Measurements from ENCODE around the gene HUNK.

The HUNK gene

GRCh38 chr21:32021319-32021994, 148.6 kb downstream of the HUNK start:
- peaks cover 5% of the 10 kb centered on the region; the same call in 1 of the 2 replicates for H3K4me1 ChIP-seq (ENCODE audit: control insufficient read depth, low read length)

GRCh38 chr21:32022146-32022545, 149.3 kb downstream of the HUNK start:
- Histone ChIP-seq H4K20me1 (ENCODE audit: control insufficient read depth, insufficient read depth, low read depth, low read length) (no peaks in the 10 kb centered on the region), H3K36me3 (ENCODE audit: control insufficient read depth, low read length) (no peaks in the 10 kb centered on the region), H3K27me3 (ENCODE audit: control insufficient read depth, low read length) (peaks cover 7% of the 10 kb centered on the region; the same call in 1 of the 2 replicates), H3K4me2 (ENCODE audit: low read length) (no peak overlapping the region), H3K27ac (ENCODE audit: low read depth, low read length) (no peak overlapping the region), H3K9me2 (replicated peaks; ENCODE audit: control insufficient read depth, low read length) (no peaks in the 10 kb centered on the region), H3K4me3 (ENCODE audit: low read length) (no peak overlapping the region), H3F3A (ENCODE audit: control insufficient read depth, insufficient read depth) (no peaks in the 10 kb centered on the region), H3K4me1 (ENCODE audit: control insufficient read depth, low read length) (peaks cover 5% of the 10 kb centered on the region; the same call in 1 of the 2 replicates), H3K79me2 (ENCODE audit: control insufficient read depth, low read length) (no peaks in the 10 kb centered on the region), H3K9me3 (ENCODE audit: control insufficient read depth, insufficient read depth, low read length) (no peaks in the 10 kb centered on the region)
- no peak for TF ChIP-seq EZH2phosphoT487 (IDR thresholded peaks at IDR 0.05; ENCODE audit: borderline replicate concordance, low read length)
- TF ChIP-seq, protein P1, sequence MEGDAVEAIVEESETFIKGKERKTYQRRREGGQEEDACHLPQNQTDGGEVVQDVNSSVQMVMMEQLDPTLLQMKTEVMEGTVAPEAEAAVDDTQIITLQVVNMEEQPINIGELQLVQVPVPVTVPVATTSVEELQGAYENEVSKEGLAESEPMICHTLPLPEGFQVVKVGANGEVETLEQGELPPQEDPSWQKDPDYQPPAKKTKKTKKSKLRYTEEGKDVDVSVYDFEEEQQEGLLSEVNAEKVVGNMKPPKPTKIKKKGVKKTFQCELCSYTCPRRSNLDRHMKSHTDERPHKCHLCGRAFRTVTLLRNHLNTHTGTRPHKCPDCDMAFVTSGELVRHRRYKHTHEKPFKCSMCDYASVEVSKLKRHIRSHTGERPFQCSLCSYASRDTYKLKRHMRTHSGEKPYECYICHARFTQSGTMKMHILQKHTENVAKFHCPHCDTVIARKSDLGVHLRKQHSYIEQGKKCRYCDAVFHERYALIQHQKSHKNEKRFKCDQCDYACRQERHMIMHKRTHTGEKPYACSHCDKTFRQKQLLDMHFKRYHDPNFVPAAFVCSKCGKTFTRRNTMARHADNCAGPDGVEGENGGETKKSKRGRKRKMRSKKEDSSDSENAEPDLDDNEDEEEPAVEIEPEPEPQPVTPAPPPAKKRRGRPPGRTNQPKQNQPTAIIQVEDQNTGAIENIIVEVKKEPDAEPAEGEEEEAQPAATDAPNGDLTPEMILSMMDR (IDR thresholded peaks at IDR 0.05; ENCODE audit: low read depth, low read length, poor library complexity, severe bottlenecking): no peak

More at GRCh38 chr21:32021319-32021994, 148.6 kb downstream of the HUNK start:
- H4K20me1 ChIP-seq (ENCODE audit: control insufficient read depth, insufficient read depth, low read depth, low read length): no peaks in the 10 kb centered on the region
- no peaks in the 10 kb centered on the region for H3F3A ChIP-seq (ENCODE audit: control insufficient read depth, insufficient read depth)
- no peaks in the 10 kb centered on the region for H3K79me2 ChIP-seq (ENCODE audit: control insufficient read depth, low read length)
- H3K9me2 ChIP-seq (replicated peaks; ENCODE audit: control insufficient read depth, low read length): no peaks in the 10 kb centered on the region
- no peak overlapping the region for H3K27ac ChIP-seq (ENCODE audit: low read depth, low read length)
- H3K36me3 ChIP-seq (ENCODE audit: control insufficient read depth, low read length): no peaks in the 10 kb centered on the region
- no peak overlapping the region for H3K4me2 ChIP-seq (ENCODE audit: low read length)
- H3K27me3 ChIP-seq (ENCODE audit: control insufficient read depth, low read length): peaks cover 7% of the 10 kb centered on the region; the same call in 1 of the 2 replicates
- no peaks in the 10 kb centered on the region for H3K9me3 ChIP-seq (ENCODE audit: control insufficient read depth, insufficient read depth, low read length)
- TF ChIP-seq, protein P1 (IDR thresholded peaks at IDR 0.05; ENCODE audit: low read depth, low read length, poor library complexity, severe bottlenecking): no peak
- no peak for TF ChIP-seq EZH2phosphoT487 (IDR thresholded peaks at IDR 0.05; ENCODE audit: borderline replicate concordance, low read length)
- no peak overlapping the region for H3K4me3 ChIP-seq (ENCODE audit: low read length)

DNA sequence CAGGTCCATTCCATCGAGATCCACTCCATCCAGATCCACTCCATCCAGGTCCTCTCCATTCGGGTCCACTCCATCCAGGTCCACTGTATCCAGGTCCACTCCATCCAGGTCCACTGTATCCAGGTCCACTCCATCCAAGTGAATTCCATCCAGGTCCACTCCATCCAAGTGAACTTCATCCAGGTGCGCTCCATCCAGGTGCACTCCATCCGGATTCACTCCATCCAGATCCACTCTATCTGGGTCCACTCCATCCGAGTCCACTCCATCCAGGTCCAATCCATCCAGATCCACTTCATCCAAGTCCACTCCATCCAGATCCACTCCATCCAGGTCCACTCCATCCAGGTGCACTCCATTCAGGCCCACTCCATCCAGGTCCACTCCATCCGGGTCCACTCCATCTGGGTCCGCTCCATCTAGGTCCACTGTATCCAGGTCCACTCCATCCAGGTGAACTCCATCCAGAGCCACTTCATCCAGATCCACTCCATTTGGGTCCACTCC, 157.4 kb downstream of the HUNK start:
- Histone ChIP-seq H3K36me3 (ENCODE audit: control insufficient read depth, low read length) (no peaks in the 10 kb centered on the region), H4K20me1 (ENCODE audit: control insufficient read depth, insufficient read depth, low read depth, low read length) (no peaks in the 10 kb centered on the region), H3K27me3 (ENCODE audit: control insufficient read depth, low read length) (no peaks in the 10 kb centered on the region), H3K79me2 (ENCODE audit: control insufficient read depth, low read length) (no peaks in the 10 kb centered on the region), H3K27ac (ENCODE audit: low read depth, low read length) (no peak overlapping the region), H3K4me3 (ENCODE audit: low read length) (no peak overlapping the region), H3F3A (ENCODE audit: control insufficient read depth, insufficient read depth) (no peaks in the 10 kb centered on the region), H3K9me3 (ENCODE audit: control insufficient read depth, insufficient read depth, low read length) (no peaks in the 10 kb centered on the region), H3K4me1 (ENCODE audit: control insufficient read depth, low read length) (no peaks in the 10 kb centered on the region), H3K4me2 (ENCODE audit: low read length) (no peak overlapping the region), H3K9me2 (replicated peaks; ENCODE audit: control insufficient read depth, low read length) (no peaks in the 10 kb centered on the region)
- TF ChIP-seq EZH2phosphoT487 (IDR thresholded peaks at IDR 0.05; ENCODE audit: borderline replicate concordance, low read length): no peak

GRCh38 chr21:32034850-32035249, 162.0 kb downstream of the HUNK start:
- H3K9me2 ChIP-seq (replicated peaks; ENCODE audit: control insufficient read depth, low read length): no peaks in the 10 kb centered on the region
- H3K27ac ChIP-seq (ENCODE audit: low read depth, low read length): no peak overlapping the region
- no peaks in the 10 kb centered on the region for H3K36me3 ChIP-seq (ENCODE audit: control insufficient read depth, low read length)
- no peaks in the 10 kb centered on the region for H3K79me2 ChIP-seq (ENCODE audit: control insufficient read depth, low read length)
- no peak overlapping the region for H3K4me2 ChIP-seq (ENCODE audit: low read length)
- no peak overlapping the region for H3K4me3 ChIP-seq (ENCODE audit: low read length)
- TF ChIP-seq, protein P1 (IDR thresholded peaks at IDR 0.05; ENCODE audit: low read depth, low read length, poor library complexity, severe bottlenecking): no peak
- TF ChIP-seq EZH2phosphoT487 (IDR thresholded peaks at IDR 0.05; ENCODE audit: borderline replicate concordance, low read length): no peak
- no peaks in the 10 kb centered on the region for H3F3A ChIP-seq (ENCODE audit: control insufficient read depth, insufficient read depth)
- no peaks in the 10 kb centered on the region for H4K20me1 ChIP-seq (ENCODE audit: control insufficient read depth, insufficient read depth, low read depth, low read length)
- no peaks in the 10 kb centered on the region for H3K9me3 ChIP-seq (ENCODE audit: control insufficient read depth, insufficient read depth, low read length)
- no peaks in the 10 kb centered on the region for H3K4me1 ChIP-seq (ENCODE audit: control insufficient read depth, low read length)
- peaks cover 4% of the 10 kb centered on the region; the same call in 1 of the 2 replicates for H3K27me3 ChIP-seq (ENCODE audit: control insufficient read depth, low read length)

All from DOHH2 (cell line).